HepG2 (cell line): ENCODE data around the gene ARHGAP22. TPM values are rescaled to one million over a fixed set of nuclear protein-coding genes. Genes with fewer than 3 reads are reported as not detected.

Source experiments
- ATAC-seq: fragments of 200-7000 bp; cut with Tn5 transposase; 3 replicates; pipeline ENCODE4 v1.9.1; 2020; ENCODE audit warnings: mild to moderate bottlenecking, moderate library complexity
- BruUV-seq: library from RNA; stranded (reverse); fragments of 400-500 nt; replicated peaks from 2 replicates; lab custom pipeline; 2021; lab: Mats Ljungman, UMichigan
- CTCF ChIA-PET: fragments of 300-600 bp; formaldehyde crosslinking; extraction: SDS; loops from one replicate; lab custom pipeline; 2021; ENCODE audit warnings: low total read pairs, inconsistent platforms, low intra/inter-chr PET ratio; lab: Yijun Ruan, JAX
- POLR2A ChIA-PET: fragments of 350-600 bp; sonication (Branson Sonifier 250); formaldehyde crosslinking; loops from one replicate; lab custom pipeline; 2020; ENCODE audit warnings: antibody characterized with exemption, inconsistent platforms; lab: Yijun Ruan, JAX
- DNase-seq: peaks from one replicate; pipeline ENCODE4 v3.0.0-alpha.2; 2015; ENCODE audit warnings: low spot score
- FAIRE-seq: peaks from 3 replicates; lab custom pipeline; 2011; peaks lifted over from hg19 to GRCh38; lab: Jason Lieb, UNC
- H2AFZ ChIP-seq: one replicate; pipeline ENCODE4 v1.6.1; 2011; ENCODE audit warnings: low read length, inconsistent platforms
- H3K27ac ChIP-seq: fragments of 300-600 bp; 3 replicates; pipeline ENCODE4 v1.8.0; 2011; ENCODE audit warnings: mixed run types, mild to moderate bottlenecking, mixed read lengths, low read length, inconsistent platforms; ENCODE audit not compliant: insufficient read depth; ENCODE audit errors: extremely low read length
- H3K27me3 ChIP-seq, 2 experiments: fragments of 200-600 bp in 1 of 2; 2 replicates in 1 of 2; 3 replicates in 1 of 2; pipeline versions ENCODE4 v1.6.0 to v1.8.0; 2011; ENCODE audit warnings: low read length in 2 of 2, mild to moderate bottlenecking in 2 of 2, moderate library complexity in 2 of 2, inconsistent platforms in 1 of 2; ENCODE audit not compliant: insufficient read depth in 2 of 2, control insufficient read depth in 1 of 2
- H3K36me3 ChIP-seq, 2 experiments: fragments of 200-600 bp in 1 of 2; replicated peaks in 1 of 2; 2 replicates in 1 of 2; 3 replicates in 1 of 2; pipeline versions ENCODE4 v1.5.1 to v1.8.0; 2011; ENCODE audit warnings: low read length in 2 of 2, inconsistent platforms in 1 of 2; ENCODE audit not compliant: insufficient read depth in 2 of 2, control insufficient read depth in 1 of 2
- H3K4me1 ChIP-seq: 2 replicates; pipeline ENCODE4 v1.5.1; 2012; ENCODE audit warnings: low read length, inconsistent platforms; ENCODE audit not compliant: insufficient read depth
- H3K4me2 ChIP-seq: 2 replicates; pipeline ENCODE4 v1.6.0; 2011; ENCODE audit warnings: low read depth, low read length, inconsistent platforms
- H3K4me3 ChIP-seq, 3 experiments: fragments of 200-600 bp in 1 of 3; sonication (generic), shearing (Covaris generic) in 1 of 3; replicated peaks in 1 of 3; 2 replicates each; pipeline ENCODE4 v1.5.1; 2011 to 2016; ENCODE audit warnings: low read length in 3 of 3, inconsistent platforms in 2 of 3, low read depth in 2 of 3, mild to moderate bottlenecking in 2 of 3, control low read depth in 1 of 3, mixed read lengths in 1 of 3; ENCODE audit not compliant: insufficient read depth in 1 of 3
- H3K79me2 ChIP-seq: one replicate; pipeline ENCODE4 v1.6.1; 2011; ENCODE audit warnings: low read length, inconsistent platforms; ENCODE audit not compliant: insufficient read depth
- H3K9ac ChIP-seq: 2 replicates; pipeline ENCODE4 v1.6.0; 2011; ENCODE audit warnings: mild to moderate bottlenecking, low read depth, low read length, inconsistent platforms; ENCODE audit not compliant: insufficient read depth
- H3K9me3 ChIP-seq: 2 replicates; pipeline ENCODE4 v1.5.1; 2012; ENCODE audit warnings: mild to moderate bottlenecking, low read length
- H4K20me1 ChIP-seq: 2 replicates; pipeline ENCODE4 v1.6.0; 2011; ENCODE audit warnings: inconsistent platforms, mild to moderate bottlenecking, low read length, moderate library complexity; ENCODE audit not compliant: insufficient read depth
- SMYD3 ChIP-seq: sonication (generic); formaldehyde crosslinking; IDR thresholded peaks from 2 replicates; pipeline ENCODE4 v1.8.1; 2023; ENCODE audit warnings: mild to moderate bottlenecking, missing genetic modification reagents
- SOX6 ChIP-seq, 2 experiments: fragments of 450-650 bp in 1 of 2; sonication (generic) in 1 of 2; formaldehyde crosslinking in 1 of 2; IDR thresholded peaks; 2 replicates each; pipeline versions ENCODE4 v1.4.0 to v1.6.1; 2017 to 2020; ENCODE audit warnings: antibody characterized with exemption in 1 of 2, mild to moderate bottlenecking in 1 of 2, missing genetic modification reagents in 1 of 2
- ZFP1 ChIP-seq: IDR thresholded peaks from 2 replicates; pipeline ENCODE4 v1.6.1; 2016
- ZNF180 ChIP-seq: sonication (generic); formaldehyde crosslinking; IDR thresholded peaks from 2 replicates; pipeline ENCODE4 v1.4.0; 2020; ENCODE audit warnings: low read depth, missing genetic modification reagents, borderline replicate concordance
- ZNF446 ChIP-seq: sonication (generic); formaldehyde crosslinking; IDR thresholded peaks from 2 replicates; pipeline ENCODE4 v1.5.0; 2020; ENCODE audit warnings: mild to moderate bottlenecking, missing genetic modification reagents
- ZNF468 ChIP-seq: sonication (generic); formaldehyde crosslinking; IDR thresholded peaks from 2 replicates; pipeline ENCODE4 v1.8.0; 2022; ENCODE audit warnings: mild to moderate bottlenecking, moderate library complexity, missing genetic modification reagents
- ZNF672 ChIP-seq: sonication (generic); formaldehyde crosslinking; IDR thresholded peaks from 2 replicates; pipeline ENCODE4 v1.8.1; 2022; ENCODE audit warnings: missing genetic modification reagents
- WGBS: methylation state at CpG from one replicate; pipeline ENCODE4 v1.1.6; 2017; ENCODE audit warnings: low lambda C conversion rate; 5-methylcytosine and 5-hydroxymethylcytosine counted together
- in situ Hi-C: cut with HindIII; loops from 2 replicates; pipeline ENCODE4 v1.10.0; 2017; ENCODE audit warnings: low pct_unique_long_range_greater_than_20kb; ENCODE audit not compliant: extremely low pct_ligation_motif_present
- intact Hi-C: fragments of 100-400 bp; cut with micrococcal nuclease; formaldehyde crosslinking; loops from one replicate; pipeline ENCODE4 v1.10.0; 2022; ENCODE audit not compliant: unreplicated experiment
- polyA plus RNA-seq, 8 experiments: library from polyadenylated mRNA; depleted of rRNA in 3 of 8; stranded (reverse) in 7 of 8; unstranded in 1 of 8; fragments of >200 nt; fragmentation: Illumina TruSeq in 4 of 8; extraction: Trizol in 4 of 8; gene quantifications; 2 replicates each; pipeline versions ENCODE4 v1.2.1 to v1.2.3, GENCODE V29; 2011 to 2016; ENCODE audit warnings: low read depth in 4 of 8, missing spikeins in 1 of 8, mixed read lengths in 1 of 8; ENCODE audit not compliant: insufficient read depth in 1 of 8
- total RNA-seq, 5 experiments: library from RNA; depleted of rRNA; stranded (reverse); fragments of >200 nt; fragmentation: Illumina TruSeq; extraction: Trizol; gene quantifications; 2 replicates each; pipeline ENCODE4 v1.2.3, GENCODE V29; 2016; ENCODE audit warnings: low read depth in 1 of 5
- TF ChIP-seq, protein P1 (sequence below): sonication (generic); formaldehyde crosslinking; IDR thresholded peaks from 2 replicates; pipeline ENCODE4 v1.4.0; 2020; ENCODE audit warnings: missing genetic modification reagents
- TF ChIP-seq, protein P2 (sequence below): sonication (generic); formaldehyde crosslinking; IDR thresholded peaks from 2 replicates; pipeline ENCODE4 v1.5.0; 2020; ENCODE audit warnings: mild to moderate bottlenecking, missing genetic modification reagents, borderline replicate concordance
- TF ChIP-seq, protein P3 (sequence below): sonication (generic); formaldehyde crosslinking; IDR thresholded peaks from 2 replicates; pipeline ENCODE4 v1.8.0; 2022; ENCODE audit warnings: mild to moderate bottlenecking, missing genetic modification reagents, borderline replicate concordance
- TF ChIP-seq, protein P4 (sequence below): IDR thresholded peaks from 2 replicates; pipeline ENCODE4 v1.6.1; 2012; ENCODE audit warnings: low read depth, low read length, improper control_type of control experiment

ARHGAP22 gene
- total and polyA plus RNA-seq, 2 of the 13 experiments (the other 11 are each of a cell fraction or from before 2014, with no cell fraction given), result 0.08 to 0.38 TPM

DNA sequence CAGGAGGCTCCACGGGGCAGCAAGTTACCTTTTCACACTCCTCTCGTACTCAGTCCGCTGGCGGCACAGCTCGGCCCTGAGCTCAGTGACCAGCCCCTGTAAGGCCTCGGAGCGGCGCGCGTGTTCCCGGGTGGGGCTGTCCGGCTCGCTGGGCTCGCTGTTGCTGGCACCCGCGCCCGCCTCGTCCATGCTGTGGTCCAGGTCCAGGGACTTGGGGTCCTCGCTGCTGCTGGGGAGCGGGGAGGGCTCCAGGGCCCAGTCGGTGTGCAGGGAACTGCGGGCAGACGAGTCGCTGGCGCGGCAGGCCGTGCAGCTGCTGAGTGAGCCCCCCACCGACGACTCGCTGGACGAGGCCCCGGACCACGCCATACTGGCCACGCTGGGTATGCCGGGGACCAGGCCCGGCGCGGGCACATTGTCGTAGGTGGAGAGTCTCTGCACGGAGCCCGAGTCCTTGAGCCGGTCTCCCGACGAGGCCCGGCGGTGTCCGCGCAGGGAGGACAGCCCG lies 154.6 kb downstream of the ARHGAP22 start:
- H3K9me3 ChIP-seq, result no peaks in the 10 kb centered on the region
- H3K36me3 ChIP-seq, result no peaks in the 10 kb centered on the region
- WGBS, result 91% methylated on average over 18 of the region's 49 CpGs
- TF ChIP-seq, protein P1, sequence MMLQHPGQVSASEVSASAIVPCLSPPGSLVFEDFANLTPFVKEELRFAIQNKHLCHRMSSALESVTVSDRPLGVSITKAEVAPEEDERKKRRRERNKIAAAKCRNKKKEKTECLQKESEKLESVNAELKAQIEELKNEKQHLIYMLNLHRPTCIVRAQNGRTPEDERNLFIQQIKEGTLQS (CRISPR knock-in tag), result no peak
- TF ChIP-seq ZNF468 (CRISPR knock-in tag), result no peak
- no peak for TF ChIP-seq SMYD3 (CRISPR knock-in tag)
- no peak for TF ChIP-seq SOX6 (IDR thresholded peaks at IDR 0.05)
- no peak for TF ChIP-seq SOX6 (CRISPR knock-in tag; IDR thresholded peaks at IDR 0.05)
- H3K27ac ChIP-seq, result no peak overlapping the region
- no peaks in the 10 kb centered on the region for H4K20me1 ChIP-seq
- H3K4me1 ChIP-seq, result peaks cover 32% of the 10 kb centered on the region
- intact Hi-C loops, result no loop called here
- ATAC-seq (no peak), DNase-seq (no peak), FAIRE-seq (no peak)
- no peaks in the 10 kb centered on the region for H3K79me2 ChIP-seq
- no peak overlapping the region for H3K4me3 ChIP-seq
- ChIA-PET POLR2A (no interaction called here), CTCF (no interaction called here)
- H3K27me3 ChIP-seq, result peaks cover 3 to 7% of the 10 kb centered on the region in 2 experiments; a peak in 4 of 5 replicates
- no peak overlapping the region for H3K9ac ChIP-seq
- no TSS peak for BruUV-seq
- no peak overlapping the region for H3K4me2 ChIP-seq
- in situ Hi-C loops, result no loop called here
- no peak overlapping the region for H2AFZ ChIP-seq

DNA sequence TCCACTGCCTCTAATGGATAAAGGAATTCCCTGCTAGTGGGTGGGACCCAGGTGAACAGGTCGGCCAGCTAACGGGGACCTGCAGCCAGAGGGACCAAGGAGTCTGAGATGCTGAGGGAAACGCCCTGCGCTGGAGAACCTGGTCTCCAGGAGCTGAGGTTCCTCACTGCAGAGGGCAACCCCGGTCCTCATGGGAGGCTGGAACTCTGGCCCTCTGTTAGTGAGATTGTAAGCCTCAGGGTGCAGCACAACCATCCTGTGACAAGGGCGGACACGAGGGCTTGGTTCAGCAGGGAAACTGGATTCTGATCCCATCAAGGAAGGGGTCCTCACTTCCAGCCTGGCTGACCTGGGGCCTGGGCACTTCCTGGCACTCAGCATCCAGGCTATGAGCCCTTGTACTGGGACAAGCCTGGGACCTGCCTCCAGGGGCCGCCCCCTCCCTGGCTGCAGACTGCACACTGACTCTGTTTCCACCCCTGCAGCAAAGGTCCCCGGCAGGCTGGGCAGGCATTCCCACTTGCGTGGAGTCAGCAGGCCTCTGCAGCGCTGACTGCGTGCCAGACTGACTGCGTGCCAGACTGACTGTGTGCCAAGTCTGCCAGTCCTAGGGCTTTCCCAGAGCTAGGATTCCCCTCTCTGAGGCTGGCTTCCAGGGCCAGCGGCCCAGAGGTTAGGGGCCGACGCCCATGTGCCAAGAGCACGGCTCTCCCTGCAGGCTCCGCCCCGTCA lies 155.2 kb downstream of the ARHGAP22 start:
- Histone ChIP-seq H3K4me1 (peaks cover 31% of the 10 kb centered on the region), H3K27ac (no peak overlapping the region), H3K36me3 (no peaks in the 10 kb centered on the region), H4K20me1 (no peaks in the 10 kb centered on the region), H3K9me3 (no peaks in the 10 kb centered on the region), H3K4me3 (no peak overlapping the region), H2AFZ (no peak overlapping the region), H3K9ac (no peak overlapping the region), H3K27me3 (peaks cover 3% of the 10 kb centered on the region in 2 experiments; a peak in 4 of 5 replicates), H3K79me2 (no peaks in the 10 kb centered on the region), H3K4me2 (no peak overlapping the region)
- CTCF ChIA-PET, result no interaction called here
- no peak for ATAC-seq
- no peak for FAIRE-seq
- no peak for DNase-seq
- 61% methylated on average over 10 of the region's 19 CpGs for WGBS
- POLR2A ChIA-PET, result no interaction called here
- intact Hi-C loops, result no loop called here
- no TSS peak for BruUV-seq
- in situ Hi-C loops, result loop anchor here (5.0 kb wide), 1 partner anchor 87 kb away; no protein-coding TSS in a partner anchor
- TF ChIP-seq ZNF446 (CRISPR knock-in tag), result no peak
- no peak for TF ChIP-seq ZFP1 (CRISPR knock-in tag)
- no peak for TF ChIP-seq ZNF672 (CRISPR knock-in tag)
- TF ChIP-seq, protein P2, sequence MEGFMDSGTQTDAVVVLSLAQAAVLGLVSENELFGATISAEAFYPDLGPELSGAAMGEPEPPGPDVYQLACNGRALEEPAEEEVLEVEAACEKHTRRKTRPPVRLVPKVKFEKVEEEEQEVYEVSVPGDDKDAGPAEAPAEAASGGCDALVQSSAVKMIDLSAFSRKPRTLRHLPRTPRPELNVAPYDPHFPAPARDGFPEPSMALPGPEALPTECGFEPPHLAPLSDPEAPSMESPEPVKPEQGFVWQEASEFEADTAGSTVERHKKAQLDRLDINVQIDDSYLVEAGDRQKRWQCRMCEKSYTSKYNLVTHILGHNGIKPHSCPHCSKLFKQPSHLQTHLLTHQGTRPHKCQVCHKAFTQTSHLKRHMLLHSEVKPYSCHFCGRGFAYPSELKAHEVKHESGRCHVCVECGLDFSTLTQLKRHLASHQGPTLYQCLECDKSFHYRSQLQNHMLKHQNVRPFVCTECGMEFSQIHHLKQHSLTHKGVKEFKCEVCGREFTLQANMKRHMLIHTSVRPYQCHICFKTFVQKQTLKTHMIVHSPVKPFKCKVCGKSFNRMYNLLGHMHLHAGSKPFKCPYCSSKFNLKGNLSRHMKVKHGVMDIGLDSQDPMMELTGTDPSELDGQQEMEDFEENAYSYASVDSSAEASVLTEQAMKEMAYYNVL, result no peak
- TF ChIP-seq, protein P3, sequence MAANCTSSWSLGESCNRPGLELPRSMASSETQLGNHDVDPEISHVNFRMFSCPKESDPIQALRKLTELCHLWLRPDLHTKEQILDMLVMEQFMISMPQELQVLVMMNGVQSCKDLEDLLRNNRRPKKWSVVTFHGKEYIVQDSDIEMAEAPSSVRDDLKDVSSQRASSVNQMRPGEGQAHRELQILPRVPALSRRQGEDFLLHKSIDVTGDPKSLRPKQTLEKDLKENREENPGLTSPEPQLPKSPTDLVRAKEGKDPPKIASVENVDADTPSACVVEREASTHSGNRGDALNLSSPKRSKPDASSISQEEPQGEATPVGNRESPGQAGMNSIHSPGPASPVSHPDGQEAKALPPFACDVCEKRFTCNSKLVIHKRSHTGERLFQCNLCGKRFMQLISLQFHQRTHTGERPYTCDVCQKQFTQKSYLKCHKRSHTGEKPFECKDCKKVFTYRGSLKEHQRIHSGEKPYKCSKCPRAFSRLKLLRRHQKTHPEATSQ (CRISPR knock-in tag), result no peak
- TF ChIP-seq, protein P4, sequence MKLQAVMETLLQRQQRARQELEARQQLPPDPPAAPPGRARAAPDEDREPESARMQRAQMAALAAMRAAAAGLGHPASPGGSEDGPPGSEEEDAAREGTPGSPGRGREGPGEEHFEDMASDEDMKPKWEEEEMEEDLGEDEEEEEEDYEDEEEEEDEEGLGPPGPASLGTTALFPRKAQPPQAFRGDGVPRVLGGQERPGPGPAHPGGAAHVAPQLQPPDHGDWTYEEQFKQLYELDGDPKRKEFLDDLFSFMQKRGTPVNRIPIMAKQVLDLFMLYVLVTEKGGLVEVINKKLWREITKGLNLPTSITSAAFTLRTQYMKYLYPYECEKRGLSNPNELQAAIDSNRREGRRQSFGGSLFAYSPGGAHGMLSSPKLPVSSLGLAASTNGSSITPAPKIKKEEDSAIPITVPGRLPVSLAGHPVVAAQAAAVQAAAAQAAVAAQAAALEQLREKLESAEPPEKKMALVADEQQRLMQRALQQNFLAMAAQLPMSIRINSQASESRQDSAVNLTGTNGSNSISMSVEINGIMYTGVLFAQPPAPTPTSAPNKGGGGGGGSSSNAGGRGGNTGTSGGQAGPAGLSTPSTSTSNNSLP, result no peak
- TF ChIP-seq ZNF180, result no peak
